ENCODE measurements around the gene KCNH8.

KCNH8 gene

DNA sequence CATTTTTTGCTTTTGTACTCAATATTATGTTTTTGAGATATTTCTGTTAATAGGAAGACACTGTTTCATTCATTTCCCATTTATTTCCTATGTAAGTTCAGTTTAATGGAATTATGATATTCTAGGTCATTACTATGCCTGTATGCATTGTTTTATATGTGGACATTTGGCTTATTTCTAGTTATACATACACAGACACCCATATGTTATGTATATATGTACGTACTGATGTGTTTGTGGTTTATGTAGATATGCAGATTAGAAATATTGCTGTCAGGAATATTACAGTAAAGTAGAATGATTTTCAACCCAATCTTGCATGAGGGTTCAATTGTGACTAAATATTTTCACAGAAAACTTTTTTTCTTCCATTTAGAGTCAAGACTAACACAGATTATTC, 190.5 kb downstream of the KCNH8 start:
- Histone ChIP-seq H3K4me3 (no peak overlapping the region), H3K9ac (ENCODE audit: insufficient read length) (no peak overlapping the region), H3K9me3 (ENCODE audit: low read depth, low read length) (no peaks in the 10 kb centered on the region), H3K27ac (no peak overlapping the region), H3K36me3 (ENCODE audit: insufficient read depth, low read length) (no peaks in the 10 kb centered on the region)
- no peak for DNase-seq (ENCODE audit: low read depth, low spot score)
- TF ChIP-seq FOXP2 (optimal IDR thresholded peaks at IDR 0.05; ENCODE audit: control extremely low read depth, extremely low read length, insufficient read depth) (no peak), EZH2 (IDR thresholded peaks at IDR 0.05) (no peak)

GRCh38 chr3:19342389-19342788, 194.1 kb downstream of the KCNH8 start:
- Histone ChIP-seq H3K27ac (no peak overlapping the region), H3K9me3 (ENCODE audit: low read depth, low read length) (no peaks in the 10 kb centered on the region), H3K9ac (ENCODE audit: insufficient read length) (no peak overlapping the region), H3K36me3 (ENCODE audit: insufficient read depth, low read length) (no peaks in the 10 kb centered on the region), H3K4me3 (no peak overlapping the region)
- no peak for TF ChIP-seq EZH2 (IDR thresholded peaks at IDR 0.05)
- TF ChIP-seq POLR2AphosphoS5 (IDR thresholded peaks at IDR 0.05; ENCODE audit: borderline replicate concordance, low read depth, low read length): no peak
- no peak for DNase-seq (ENCODE audit: low read depth, low spot score)

GRCh38 chr3:19346759-19347158, 198.4 kb downstream of the KCNH8 start:
- H3K4me3 ChIP-seq: no peak overlapping the region
- no peaks in the 10 kb centered on the region for H3K9me3 ChIP-seq (ENCODE audit: low read depth, low read length)
- no peaks in the 10 kb centered on the region for H3K36me3 ChIP-seq (ENCODE audit: insufficient read depth, low read length)
- TF ChIP-seq FOXP2 (optimal IDR thresholded peaks at IDR 0.05; ENCODE audit: control extremely low read depth, extremely low read length, insufficient read depth): no peak
- no peak for TF ChIP-seq POLR2AphosphoS5 (IDR thresholded peaks at IDR 0.05; ENCODE audit: borderline replicate concordance, low read depth, low read length)
- TF ChIP-seq EZH2 (IDR thresholded peaks at IDR 0.05): no peak
- no peak overlapping the region for H3K27ac ChIP-seq
- no peak overlapping the region for H3K9ac ChIP-seq (ENCODE audit: insufficient read length)
- no peak for DNase-seq (ENCODE audit: low read depth, low spot score)

- Histone ChIP-seq H3K9me3 (ENCODE audit: low read depth, low read length) (no peaks in the 10 kb centered on the region), H3K9ac (ENCODE audit: insufficient read length) (no peak overlapping the region), H3K36me3 (ENCODE audit: insufficient read depth, low read length) (no peaks in the 10 kb centered on the region), H3K27ac (no peak overlapping the region), H3K4me3 (no peak overlapping the region)
- TF ChIP-seq EZH2 (IDR thresholded peaks at IDR 0.05): no peak
- no peak for TF ChIP-seq POLR2AphosphoS5 (IDR thresholded peaks at IDR 0.05; ENCODE audit: borderline replicate concordance, low read depth, low read length)
- no peak for TF ChIP-seq FOXP2 (optimal IDR thresholded peaks at IDR 0.05; ENCODE audit: control extremely low read depth, extremely low read length, insufficient read depth)
- no peak for DNase-seq (ENCODE audit: low read depth, low spot score)
Observed at GRCh38 chr3:19347671-19348070, 199.4 kb downstream of the KCNH8 start.

- no peaks in the 10 kb centered on the region for H3K9me3 ChIP-seq (ENCODE audit: low read depth, low read length)
- TF ChIP-seq FOXP2 (optimal IDR thresholded peaks at IDR 0.05; ENCODE audit: control extremely low read depth, extremely low read length, insufficient read depth) (no peak), POLR2AphosphoS5 (IDR thresholded peaks at IDR 0.05; ENCODE audit: borderline replicate concordance, low read depth, low read length) (no peak), EZH2 (IDR thresholded peaks at IDR 0.05) (no peak)
- no peak overlapping the region for H3K4me3 ChIP-seq
- no peak for DNase-seq (ENCODE audit: low read depth, low spot score)
- no peak overlapping the region for H3K9ac ChIP-seq (ENCODE audit: insufficient read length)
- no peaks in the 10 kb centered on the region for H3K36me3 ChIP-seq (ENCODE audit: insufficient read depth, low read length)
- no peak overlapping the region for H3K27ac ChIP-seq
Observed at GRCh38 chr3:19348500-19348899, 200.2 kb downstream of the KCNH8 start.

DNA sequence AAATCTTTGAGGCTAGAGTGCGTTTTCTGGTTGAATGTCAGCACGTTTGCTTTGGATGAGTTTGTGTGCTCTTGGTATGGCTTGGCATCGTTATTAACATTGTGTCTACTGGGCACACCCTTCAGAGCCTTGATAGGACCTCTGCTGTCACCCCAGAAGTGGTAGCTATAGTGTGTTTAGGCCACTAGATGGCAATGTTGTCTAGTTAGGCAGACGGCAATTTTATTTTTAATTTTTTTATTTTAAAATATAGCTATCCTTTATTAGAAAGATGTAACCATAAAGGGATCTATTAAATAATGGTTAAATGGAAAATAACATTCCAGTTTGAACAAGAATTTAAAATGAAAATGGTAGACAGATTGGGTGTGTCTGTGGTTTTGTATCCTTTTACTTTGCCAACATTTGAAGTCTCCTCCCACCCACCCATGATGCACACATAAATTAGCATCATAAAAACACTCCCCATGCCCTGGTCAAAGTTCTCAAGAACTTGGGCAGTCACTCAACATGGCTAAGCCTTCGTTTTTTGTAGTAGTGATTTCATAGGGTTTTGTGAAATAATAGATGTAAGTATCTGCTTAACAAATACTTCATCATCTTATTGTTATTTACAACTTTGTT, 200.7 kb downstream of the KCNH8 start:
- Histone ChIP-seq H3K36me3 (ENCODE audit: insufficient read depth, low read length) (no peaks in the 10 kb centered on the region), H3K9me3 (ENCODE audit: low read depth, low read length) (no peaks in the 10 kb centered on the region), H3K27ac (no peak overlapping the region), H3K4me3 (no peak overlapping the region), H3K9ac (ENCODE audit: insufficient read length) (no peak overlapping the region)
- DNase-seq (ENCODE audit: low read depth, low spot score): no peak
- TF ChIP-seq EZH2 (IDR thresholded peaks at IDR 0.05) (no peak), FOXP2 (optimal IDR thresholded peaks at IDR 0.05; ENCODE audit: control extremely low read depth, extremely low read length, insufficient read depth) (no peak), POLR2AphosphoS5 (IDR thresholded peaks at IDR 0.05; ENCODE audit: borderline replicate concordance, low read depth, low read length) (no peak)

- DNase-seq (ENCODE audit: low read depth, low spot score): no peak
- Histone ChIP-seq H3K9ac (ENCODE audit: insufficient read length) (no peak overlapping the region), H3K27ac (no peak overlapping the region), H3K9me3 (ENCODE audit: low read depth, low read length) (no peaks in the 10 kb centered on the region), H3K4me3 (no peak overlapping the region), H3K36me3 (ENCODE audit: insufficient read depth, low read length) (no peaks in the 10 kb centered on the region)
- no peak for TF ChIP-seq FOXP2 (optimal IDR thresholded peaks at IDR 0.05; ENCODE audit: control extremely low read depth, extremely low read length, insufficient read depth)
- no peak for TF ChIP-seq POLR2AphosphoS5 (IDR thresholded peaks at IDR 0.05; ENCODE audit: borderline replicate concordance, low read depth, low read length)
- TF ChIP-seq EZH2 (IDR thresholded peaks at IDR 0.05): no peak
Observed at GRCh38 chr3:19357947-19358346, 209.6 kb downstream of the KCNH8 start.

DNA sequence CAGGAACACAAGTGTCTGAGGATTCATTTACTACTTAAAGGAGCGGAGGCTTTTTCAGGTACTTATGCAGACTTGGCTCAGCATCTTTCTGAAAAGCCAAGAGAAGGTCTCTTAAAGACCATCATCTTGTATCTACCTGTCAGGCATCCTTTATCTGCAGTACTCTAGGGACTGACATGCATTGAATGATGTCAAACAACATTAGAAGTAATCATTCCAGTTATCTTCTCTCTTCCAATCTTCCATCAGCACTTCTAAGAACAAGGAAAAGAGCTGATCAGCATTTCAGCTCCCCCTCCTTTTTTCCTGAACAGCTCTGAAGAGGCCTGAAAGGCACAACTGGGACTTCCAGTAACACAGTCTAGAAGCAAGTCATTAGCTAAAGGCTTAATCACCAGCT, 214.8 kb downstream of the KCNH8 start:
- H3K27ac ChIP-seq: no peak overlapping the region
- no peak for DNase-seq (ENCODE audit: low read depth, low spot score)

GRCh38 chr3:19364148-19364547, 215.8 kb downstream of the KCNH8 start:
- no peak for DNase-seq (ENCODE audit: low read depth, low spot score)
- no peak overlapping the region for H3K9ac ChIP-seq (ENCODE audit: insufficient read length)
- H3K9me3 ChIP-seq (ENCODE audit: low read depth, low read length): no peaks in the 10 kb centered on the region
- no peak overlapping the region for H3K27ac ChIP-seq
- no peaks in the 10 kb centered on the region for H3K36me3 ChIP-seq (ENCODE audit: insufficient read depth, low read length)
- TF ChIP-seq POLR2AphosphoS5 (IDR thresholded peaks at IDR 0.05; ENCODE audit: borderline replicate concordance, low read depth, low read length) (no peak), EZH2 (IDR thresholded peaks at IDR 0.05) (no peak), FOXP2 (optimal IDR thresholded peaks at IDR 0.05; ENCODE audit: control extremely low read depth, extremely low read length, insufficient read depth) (no peak)
- no peak overlapping the region for H3K4me3 ChIP-seq

More for the DNA sequence above, 214.8 kb downstream of the KCNH8 start:
- Histone ChIP-seq H3K9ac (ENCODE audit: insufficient read length) (no peak overlapping the region), H3K9me3 (ENCODE audit: low read depth, low read length) (no peaks in the 10 kb centered on the region), H3K36me3 (ENCODE audit: insufficient read depth, low read length) (no peaks in the 10 kb centered on the region), H3K4me3 (no peak overlapping the region)
- no peak for TF ChIP-seq POLR2AphosphoS5 (IDR thresholded peaks at IDR 0.05; ENCODE audit: borderline replicate concordance, low read depth, low read length)
- no peak for TF ChIP-seq FOXP2 (optimal IDR thresholded peaks at IDR 0.05; ENCODE audit: control extremely low read depth, extremely low read length, insufficient read depth)
- TF ChIP-seq EZH2 (IDR thresholded peaks at IDR 0.05): no peak
